HUES6 (cell line): ENCODE data around the gene TBC1D19.
"Not testable (repeated sequence)": the region's sequence is repeated elsewhere in the genome, so short reads cannot be mapped to it uniquely, and the experiment has no call there.

Source experiments
- H3K27ac ChIP-seq: 2 replicates; pipeline ENCODE4 v1.7.0; 2013; ENCODE audit warnings: low read depth, mild to moderate bottlenecking, low read length, inconsistent platforms
- H3K27me3 ChIP-seq: 2 replicates; pipeline ENCODE4 v1.6.1; 2013; ENCODE audit warnings: low read length; ENCODE audit not compliant: control insufficient read depth, insufficient read depth
- H3K36me3 ChIP-seq: 2 replicates; pipeline ENCODE4 v1.6.1; 2013; ENCODE audit warnings: low read length; ENCODE audit not compliant: control insufficient read depth, insufficient read depth
- H3K4me1 ChIP-seq: 2 replicates; pipeline ENCODE4 v1.6.1; 2013; ENCODE audit warnings: low read length; ENCODE audit not compliant: control insufficient read depth, insufficient read depth
- H3K4me3 ChIP-seq: 2 replicates; pipeline ENCODE4 v1.5.1; 2013; ENCODE audit warnings: low read depth, low read length
- H3K9ac ChIP-seq: one replicate; pipeline ENCODE4 v1.6.1; 2013; ENCODE audit warnings: mild to moderate bottlenecking, low read length
- H3K9me3 ChIP-seq: 2 replicates; pipeline ENCODE4 v1.6.1; 2013; ENCODE audit warnings: low read depth, low read length; ENCODE audit not compliant: control insufficient read depth, insufficient read depth

TBC1D19 gene

DNA sequence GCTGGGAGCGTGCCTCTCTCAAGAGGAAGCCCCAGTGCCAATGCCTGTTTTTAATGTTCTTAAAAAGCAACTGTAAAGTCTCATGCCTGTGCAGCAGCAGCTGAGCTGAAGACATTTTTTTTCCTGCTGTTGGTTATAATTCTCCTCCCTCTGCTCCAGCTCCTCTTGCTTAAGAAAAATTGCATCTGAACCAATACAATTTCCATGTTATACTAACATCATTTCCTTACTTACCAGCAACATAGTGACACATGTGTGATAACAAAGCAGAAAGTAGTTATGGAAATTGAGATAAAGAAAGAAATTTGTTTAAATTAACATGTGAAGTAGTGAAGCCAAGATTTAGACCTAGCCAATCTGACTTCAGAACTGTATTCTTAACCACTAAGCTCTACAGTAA lies 101.4 kb downstream of the TBC1D19 start:
- Histone ChIP-seq H3K9me3 (peaks cover 12% of the 10 kb centered on the region), H3K4me3 (no peak overlapping the region), H3K4me1 (peaks cover 8% of the 10 kb centered on the region; the same call in 1 of the 2 replicates), H3K9ac (no peak overlapping the region), H3K36me3 (no peaks in the 10 kb centered on the region), H3K27ac (no peak overlapping the region), H3K27me3 (no peaks in the 10 kb centered on the region)

- peaks cover 5% of the 10 kb centered on the region for H3K4me1 ChIP-seq
- no peaks in the 10 kb centered on the region for H3K27me3 ChIP-seq
- H3K4me3 ChIP-seq: no peak overlapping the region
- peaks cover 13% of the 10 kb centered on the region for H3K9me3 ChIP-seq
- no peaks in the 10 kb centered on the region for H3K36me3 ChIP-seq
- no peak overlapping the region for H3K27ac ChIP-seq
- no peak overlapping the region for H3K9ac ChIP-seq
Observed at GRCh38 chr4:26687728-26688127, 103.8 kb downstream of the TBC1D19 start.

GRCh38 chr4:26690506-26690905 lies 106.6 kb downstream of the TBC1D19 start:
- Histone ChIP-seq H3K9me3 (peaks cover 25% of the 10 kb centered on the region), H3K4me3 (no peak overlapping the region), H3K9ac (no peak overlapping the region), H3K27me3 (no peaks in the 10 kb centered on the region), H3K4me1 (peaks cover 3% of the 10 kb centered on the region; the same call in 1 of the 2 replicates), H3K36me3 (no peaks in the 10 kb centered on the region), H3K27ac (no peak overlapping the region)

GRCh38 chr4:26692014-26692726 lies 108.3 kb downstream of the TBC1D19 start:
- H3K4me3 ChIP-seq: no peak overlapping the region
- H3K27me3 ChIP-seq: no peaks in the 10 kb centered on the region

DNA sequence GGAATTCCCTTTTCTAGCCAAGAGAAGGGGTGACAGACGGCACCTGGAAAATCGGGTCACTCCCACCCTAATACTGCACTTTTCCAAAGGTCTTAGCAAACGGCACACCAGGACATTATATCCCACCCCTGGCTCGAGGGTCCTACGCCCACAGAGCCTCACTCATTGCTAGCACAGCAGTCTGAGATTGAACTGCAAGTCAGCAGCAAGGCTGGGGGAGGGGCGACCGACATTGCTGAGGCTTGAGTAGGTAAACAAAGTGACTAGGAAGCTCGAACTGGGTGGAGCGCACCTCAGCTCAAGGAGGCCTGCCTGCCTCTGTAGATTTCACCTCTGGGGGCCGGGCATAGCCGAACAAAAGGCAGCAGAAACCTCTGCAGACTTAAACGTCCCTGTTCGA lies 110.2 kb downstream of the TBC1D19 start:
- H3K4me1 ChIP-seq, H3K27ac ChIP-seq, H3K27me3 ChIP-seq, H3K9ac ChIP-seq, H3K4me3 ChIP-seq, H3K36me3 ChIP-seq: not testable (repeated sequence)
- H3K9me3 ChIP-seq: peaks cover 25% of the 10 kb centered on the region

More at GRCh38 chr4:26692014-26692726, 108.3 kb downstream of the TBC1D19 start:
- Histone ChIP-seq H3K36me3 (no peaks in the 10 kb centered on the region), H3K9ac (no peak overlapping the region), H3K27ac (no peak overlapping the region), H3K9me3 (peaks cover 25% of the 10 kb centered on the region), H3K4me1 (peaks cover 3% of the 10 kb centered on the region; the same call in 1 of the 2 replicates)

GRCh38 chr4:26700110-26700509 lies 116.2 kb downstream of the TBC1D19 start:
- Histone ChIP-seq H3K27ac (no peak overlapping the region), H3K9ac (no peak overlapping the region), H3K4me3 (no peak overlapping the region)

GRCh38 chr4:26701095-26701494 lies 117.2 kb downstream of the TBC1D19 start:
- H3K36me3 ChIP-seq: no peaks in the 10 kb centered on the region
- no peaks in the 10 kb centered on the region for H3K4me1 ChIP-seq
- no peaks in the 10 kb centered on the region for H3K9me3 ChIP-seq
- H3K9ac ChIP-seq: no peak overlapping the region
- H3K27me3 ChIP-seq: no peaks in the 10 kb centered on the region
- H3K4me3 ChIP-seq: no peak overlapping the region
- H3K27ac ChIP-seq: no peak overlapping the region

More at GRCh38 chr4:26700110-26700509, 116.2 kb downstream of the TBC1D19 start:
- Histone ChIP-seq H3K27me3 (no peaks in the 10 kb centered on the region), H3K4me1 (no peaks in the 10 kb centered on the region), H3K36me3 (no peaks in the 10 kb centered on the region), H3K9me3 (no peaks in the 10 kb centered on the region)

DNA sequence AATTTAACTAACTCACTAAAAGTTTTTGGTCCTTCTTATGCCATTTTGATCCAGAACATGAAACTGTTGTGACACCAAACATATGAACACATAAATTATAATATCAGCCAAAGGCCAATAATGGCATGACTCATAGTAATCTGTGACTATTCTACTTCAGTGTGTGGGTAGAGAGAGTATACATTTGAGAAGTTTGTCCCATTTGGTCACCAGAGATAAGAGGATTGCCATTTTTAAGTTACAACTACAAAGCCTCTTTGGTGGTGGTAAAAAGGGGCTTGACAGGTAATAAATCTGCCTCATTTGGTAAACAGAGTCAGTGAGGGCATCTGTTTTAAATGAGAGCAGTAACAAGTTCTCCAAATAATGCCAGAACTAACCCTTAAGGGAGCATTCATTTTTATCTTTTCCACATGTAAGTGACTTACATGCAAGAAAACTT lies 117.9 kb downstream of the TBC1D19 start:
- Histone ChIP-seq H3K4me3 (no peak overlapping the region), H3K4me1 (no peaks in the 10 kb centered on the region), H3K9me3 (no peaks in the 10 kb centered on the region), H3K9ac (no peak overlapping the region), H3K27ac (no peak overlapping the region), H3K36me3 (no peaks in the 10 kb centered on the region), H3K27me3 (no peaks in the 10 kb centered on the region)

- H3K4me3 ChIP-seq: no peak overlapping the region
- H3K9ac ChIP-seq: no peak overlapping the region
- no peak overlapping the region for H3K27ac ChIP-seq
- H3K27me3 ChIP-seq: no peaks in the 10 kb centered on the region
- H3K4me1 ChIP-seq: no peaks in the 10 kb centered on the region
- no peaks in the 10 kb centered on the region for H3K9me3 ChIP-seq
- no peaks in the 10 kb centered on the region for H3K36me3 ChIP-seq
Observed at GRCh38 chr4:26707342-26707741, 123.5 kb downstream of the TBC1D19 start.

DNA sequence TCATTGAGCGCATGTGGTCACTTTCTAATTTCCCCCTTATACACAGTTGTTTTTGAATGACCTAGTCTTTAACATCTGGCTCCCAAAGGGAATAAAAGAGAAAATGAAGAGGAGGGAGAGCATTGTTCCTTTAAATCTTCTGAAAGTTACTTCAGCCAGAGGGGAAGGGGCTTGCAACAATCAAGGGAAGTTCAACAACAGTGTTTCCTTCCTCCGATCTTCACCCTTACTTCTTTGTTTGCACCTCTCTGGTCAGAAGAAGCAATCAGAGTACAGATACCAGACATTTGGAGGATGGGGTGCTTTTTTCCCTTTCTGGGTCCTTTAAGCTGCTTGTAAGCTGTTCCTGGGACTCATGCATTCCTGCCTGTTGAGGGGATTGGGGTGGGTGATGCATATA lies 125.4 kb downstream of the TBC1D19 start:
- H3K27me3 ChIP-seq: no peaks in the 10 kb centered on the region
- H3K36me3 ChIP-seq: no peaks in the 10 kb centered on the region
- no peak overlapping the region for H3K9ac ChIP-seq
- no peak overlapping the region for H3K27ac ChIP-seq
- H3K9me3 ChIP-seq: no peaks in the 10 kb centered on the region
- no peaks in the 10 kb centered on the region for H3K4me1 ChIP-seq
- H3K4me3 ChIP-seq: no peak overlapping the region

DNA sequence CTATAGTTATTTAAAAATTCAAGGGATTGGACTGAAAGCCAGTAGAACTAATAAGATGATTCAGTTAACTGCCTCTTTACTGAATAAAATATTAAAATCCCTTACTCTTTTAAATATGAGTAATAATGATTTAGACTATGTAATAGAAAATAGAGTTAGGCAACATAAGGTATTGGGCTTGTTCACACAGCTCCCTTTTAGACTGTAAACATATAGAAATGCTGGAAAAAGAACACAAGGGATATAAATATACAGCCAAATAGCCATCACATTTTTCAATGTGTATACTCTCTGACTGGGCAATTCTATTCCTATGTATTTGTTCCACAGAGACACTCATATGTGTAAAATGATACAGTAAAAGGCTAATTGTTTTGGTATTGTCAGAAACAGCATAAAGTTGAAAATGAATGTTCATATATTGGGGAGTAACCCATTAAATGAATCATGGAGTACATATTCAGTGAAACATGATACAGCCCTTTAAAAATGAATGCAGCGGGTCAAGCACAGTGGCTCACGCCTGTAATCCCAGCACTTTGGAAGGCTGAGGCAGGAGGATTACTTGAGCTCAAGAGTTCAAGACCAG lies 129.8 kb downstream of the TBC1D19 start:
- Histone ChIP-seq H3K4me3 (no peak overlapping the region), H3K27ac (no peak overlapping the region), H3K27me3 (no peaks in the 10 kb centered on the region), H3K9me3 (no peaks in the 10 kb centered on the region), H3K9ac (no peak overlapping the region), H3K4me1 (no peaks in the 10 kb centered on the region), H3K36me3 (no peaks in the 10 kb centered on the region)
